ENCODE data around the gene REEP2.

DNA sequence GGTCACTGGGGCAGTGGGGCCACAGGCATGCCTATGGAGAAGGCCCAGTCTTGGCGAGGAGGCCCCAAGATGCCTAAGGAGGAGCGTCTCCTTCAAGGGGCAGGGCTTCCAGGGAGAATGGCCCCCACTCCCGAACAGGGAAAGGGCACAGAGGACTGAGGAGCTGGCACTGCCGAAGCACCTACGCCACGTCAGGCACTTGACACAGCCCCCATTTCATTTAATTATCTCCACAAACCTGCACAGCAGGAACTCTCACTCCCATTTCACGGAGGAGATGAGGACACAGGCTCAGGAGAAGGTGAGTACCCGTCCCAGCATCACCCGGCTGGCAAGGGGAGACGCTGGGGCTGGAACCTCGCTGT lies 52.4 kb downstream of the REEP2 start:
- TF ChIP-seq BHLHE40 (IDR thresholded peaks at IDR 0.05; ENCODE audit: low read depth, low read length) (no peak), NR3C1 (IDR thresholded peaks at IDR 0.05) (no peak), USF2 (IDR thresholded peaks at IDR 0.05) (no peak), MYC (IDR thresholded peaks at IDR 0.05; ENCODE audit: borderline replicate concordance, low read length) (no peak), CTCF (IDR thresholded peaks at IDR 0.05) (no peak), PBX3 (IDR thresholded peaks at IDR 0.05) (no peak), TP53 (CRISPR knock-in tag; IDR thresholded peaks at IDR 0.05) (no peak), RAD21 (conservative IDR thresholded peaks at IDR 0.05 in 1 of 2, IDR thresholded peaks at IDR 0.05 in 1 of 2) (no peak), CHD4 (IDR thresholded peaks at IDR 0.05; ENCODE audit: borderline replicate concordance) (no peak), PHF8 (IDR thresholded peaks at IDR 0.05; ENCODE audit: borderline replicate concordance, low read depth) (no peak), POLR2A (IDR thresholded peaks at IDR 0.05; ENCODE audit: low read length) (no peak), KDM5A (IDR thresholded peaks at IDR 0.05) (no peak), MAFK (IDR thresholded peaks at IDR 0.05; ENCODE audit: partially characterized antibody) (no peak)
